PFSK-1 (cell line): ENCODE measurements around the gene CMBL.

Source experiments
- FOXP2 ChIP-seq: optimal IDR thresholded peaks from 2 replicates; pipeline ENCODE3; 2011; ENCODE audit warnings: borderline replicate concordance, control low read depth, inconsistent platforms; ENCODE audit not compliant: insufficient read depth; ENCODE audit errors: extremely low read length, extremely low read depth
- POLR2AphosphoS5 ChIP-seq: IDR thresholded peaks from 2 replicates; pipeline ENCODE4 v1.6.1; 2012; ENCODE audit warnings: low read depth, mild to moderate bottlenecking, control low read depth, low read length, moderate library complexity
- REST ChIP-seq, 2 experiments: IDR thresholded peaks; 2 replicates each; pipeline versions ENCODE4 v1.6.1 to v1.8.0; 2011 to 2012; ENCODE audit warnings: low read depth in 2 of 2, low read length in 2 of 2, control low read depth in 1 of 2, inconsistent platforms in 1 of 2, mild to moderate bottlenecking in 1 of 2, moderate library complexity in 1 of 2; ENCODE audit not compliant: insufficient read depth in 1 of 2
- SIN3A ChIP-seq: IDR thresholded peaks from 2 replicates; pipeline ENCODE4 v1.6.1; 2012; ENCODE audit warnings: mild to moderate bottlenecking, low read length, moderate library complexity, borderline replicate concordance; ENCODE audit not compliant: insufficient read depth

GRCh38 chr5:10251405-10251804 is 56.3 kb downstream of the CMBL start:
- TF ChIP-seq SIN3A (no peak), POLR2AphosphoS5 (no peak), REST (IDR thresholded peaks at IDR 0.05; ENCODE audit: insufficient read depth in 1 of 2, low read depth in 2 of 2, low read length in 2 of 2) (no peak), FOXP2 (no peak)
